ENCODE results near the gene MYOM1.

Gene MYOM1

GRCh38 chr18:3256693-3257626 lies 37.2 kb upstream of the MYOM1 start:
- H2AFZ ChIP-seq (ENCODE audit: low read depth, low read length): no peak overlapping the region
- H3K36me3 ChIP-seq (ENCODE audit: insufficient read depth, low read length): peaks cover 66% of the 10 kb centered on the region
- no peaks in the 10 kb centered on the region for H3K27me3 ChIP-seq (ENCODE audit: insufficient read depth, low read length)
- peaks cover 8% of the 10 kb centered on the region for H3K4me1 ChIP-seq (ENCODE audit: insufficient read depth, low read length)
- H3K4me3 ChIP-seq (ENCODE audit: low read length): no peak overlapping the region
- H3K9me3 ChIP-seq (ENCODE audit: low read length): no peaks in the 10 kb centered on the region

- Histone ChIP-seq H3K9me3 (ENCODE audit: low read length) (no peaks in the 10 kb centered on the region), H3K36me3 (ENCODE audit: insufficient read depth, low read length) (peaks cover 66% of the 10 kb centered on the region), H3K4me3 (ENCODE audit: low read length) (no peak overlapping the region), H3K4me1 (ENCODE audit: insufficient read depth, low read length) (peaks cover 4% of the 10 kb centered on the region), H2AFZ (ENCODE audit: low read depth, low read length) (no peak overlapping the region), H3K27me3 (ENCODE audit: insufficient read depth, low read length) (no peaks in the 10 kb centered on the region)
These were observed 35.9 kb upstream of the MYOM1 start for GRCh38 chr18:3255611-3256165.

GRCh38 chr18:3254725-3255124 lies 35.0 kb upstream of the MYOM1 start:
- Histone ChIP-seq H3K4me3 (ENCODE audit: low read length) (no peak overlapping the region), H3K36me3 (ENCODE audit: insufficient read depth, low read length) (peaks cover 73% of the 10 kb centered on the region)

GRCh38 chr18:3252843-3253242 lies 33.1 kb upstream of the MYOM1 start:
- Histone ChIP-seq H3K4me3 (ENCODE audit: low read length) (no peak overlapping the region), H2AFZ (ENCODE audit: low read depth, low read length) (no peak overlapping the region), H3K4me1 (ENCODE audit: insufficient read depth, low read length) (peaks cover 14% of the 10 kb centered on the region), H3K27me3 (ENCODE audit: insufficient read depth, low read length) (no peaks in the 10 kb centered on the region), H3K9me3 (ENCODE audit: low read length) (no peaks in the 10 kb centered on the region), H3K36me3 (ENCODE audit: insufficient read depth, low read length) (peaks cover 64% of the 10 kb centered on the region)

More at GRCh38 chr18:3254725-3255124, 35.0 kb upstream of the MYOM1 start:
- Histone ChIP-seq H3K27me3 (ENCODE audit: insufficient read depth, low read length) (no peaks in the 10 kb centered on the region), H2AFZ (ENCODE audit: low read depth, low read length) (no peak overlapping the region), H3K4me1 (ENCODE audit: insufficient read depth, low read length) (peaks cover 5% of the 10 kb centered on the region), H3K9me3 (ENCODE audit: low read length) (no peaks in the 10 kb centered on the region)

GRCh38 chr18:3251963-3252277 lies 32.2 kb upstream of the MYOM1 start:
- H3K4me3 ChIP-seq (ENCODE audit: low read length): no peak overlapping the region
- no peaks in the 10 kb centered on the region for H3K9me3 ChIP-seq (ENCODE audit: low read length)
- H2AFZ ChIP-seq (ENCODE audit: low read depth, low read length): no peak overlapping the region
- peaks cover 14% of the 10 kb centered on the region for H3K4me1 ChIP-seq (ENCODE audit: insufficient read depth, low read length)
- peaks cover 55% of the 10 kb centered on the region for H3K36me3 ChIP-seq (ENCODE audit: insufficient read depth, low read length)
- no peaks in the 10 kb centered on the region for H3K27me3 ChIP-seq (ENCODE audit: insufficient read depth, low read length)

- Histone ChIP-seq H3K9me3 (ENCODE audit: low read length) (peaks cover 3% of the 10 kb centered on the region), H3K36me3 (ENCODE audit: insufficient read depth, low read length) (peaks cover 50% of the 10 kb centered on the region), H3K27me3 (ENCODE audit: insufficient read depth, low read length) (no peaks in the 10 kb centered on the region), H3K4me1 (ENCODE audit: insufficient read depth, low read length) (peaks cover 11% of the 10 kb centered on the region), H2AFZ (ENCODE audit: low read depth, low read length) (no peak overlapping the region), H3K4me3 (ENCODE audit: low read length) (no peak overlapping the region)
These were observed 31.6 kb upstream of the MYOM1 start for GRCh38 chr18:3251249-3251962.

- no peak overlapping the region for H2AFZ ChIP-seq (ENCODE audit: low read depth, low read length)
- H3K36me3 ChIP-seq (ENCODE audit: insufficient read depth, low read length): peaks cover 41% of the 10 kb centered on the region
- H3K9me3 ChIP-seq (ENCODE audit: low read length): peaks cover 3% of the 10 kb centered on the region
- no peak overlapping the region for H3K4me3 ChIP-seq (ENCODE audit: low read length)
- H3K4me1 ChIP-seq (ENCODE audit: insufficient read depth, low read length): peaks cover 11% of the 10 kb centered on the region
- no peaks in the 10 kb centered on the region for H3K27me3 ChIP-seq (ENCODE audit: insufficient read depth, low read length)
These were observed 30.7 kb upstream of the MYOM1 start for GRCh38 chr18:3250237-3251107.

GRCh38 chr18:3248658-3249359 lies 29.0 kb upstream of the MYOM1 start:
- Histone ChIP-seq H3K36me3 (ENCODE audit: insufficient read depth, low read length) (peaks cover 24% of the 10 kb centered on the region), H3K27me3 (ENCODE audit: insufficient read depth, low read length) (no peaks in the 10 kb centered on the region), H2AFZ (ENCODE audit: low read depth, low read length) (peak overlapping the region; percentile 55), H3K4me1 (ENCODE audit: insufficient read depth, low read length) (peaks cover 11% of the 10 kb centered on the region), H3K9me3 (ENCODE audit: low read length) (peaks cover 3% of the 10 kb centered on the region), H3K4me3 (ENCODE audit: low read length) (peak overlapping the region; percentile 100)

- no peaks in the 10 kb centered on the region for H3K27me3 ChIP-seq (ENCODE audit: insufficient read depth, low read length)
- peak overlapping the region; percentile 100 for H3K4me3 ChIP-seq (ENCODE audit: low read length)
- peaks cover 18% of the 10 kb centered on the region for H3K36me3 ChIP-seq (ENCODE audit: insufficient read depth, low read length)
- H2AFZ ChIP-seq (ENCODE audit: low read depth, low read length): peak overlapping the region; percentile 55
- H3K9me3 ChIP-seq (ENCODE audit: low read length): peaks cover 3% of the 10 kb centered on the region
- H3K4me1 ChIP-seq (ENCODE audit: insufficient read depth, low read length): peaks cover 11% of the 10 kb centered on the region
These were observed 28.4 kb upstream of the MYOM1 start for GRCh38 chr18:3248062-3248657.

- Histone ChIP-seq H3K27me3 (ENCODE audit: insufficient read depth, low read length) (no peaks in the 10 kb centered on the region), H3K4me3 (ENCODE audit: low read length) (peak within 1 kb of the TSS; percentile 100), H2AFZ (ENCODE audit: low read depth, low read length) (peak within 1 kb of the TSS; percentile 55), H3K9me3 (ENCODE audit: low read length) (peaks cover 3% of the 10 kb centered on the region), H3K4me1 (ENCODE audit: insufficient read depth, low read length) (peaks cover 11% of the 10 kb centered on the region), H3K36me3 (ENCODE audit: insufficient read depth, low read length) (peaks cover 11% of the 10 kb centered on the region)
These were observed 27.7 kb upstream of the MYOM1 start, which contains the start of gene MYL12A for GRCh38 chr18:3247240-3248061. MYL12A (plus strand) TSS chr18:3247801; CDS start chr18:3253248, 5,447 bp downstream.

GRCh38 chr18:3246635-3247239 lies 27.0 kb upstream of the MYOM1 start:
- Histone ChIP-seq H3K9me3 (ENCODE audit: low read length) (peaks cover 3% of the 10 kb centered on the region), H3K4me3 (ENCODE audit: low read length) (peak overlapping the region; percentile 100), H3K4me1 (ENCODE audit: insufficient read depth, low read length) (peaks cover 11% of the 10 kb centered on the region), H2AFZ (ENCODE audit: low read depth, low read length) (peak overlapping the region; percentile 55), H3K27me3 (ENCODE audit: insufficient read depth, low read length) (no peaks in the 10 kb centered on the region), H3K36me3 (ENCODE audit: insufficient read depth, low read length) (peaks cover 11% of the 10 kb centered on the region)

Measured in neuron (in vitro differentiated cells).